Peyer's patch (tissue), 4 donors: ENCODE results near the gene DIS3L2.

Experiments used
- CTCF ChIP-seq, 6 experiments: fragments of 450-650 bp in 4 of 6; fragments of 200-600 bp in 2 of 6; sonication (generic) in 1 of 6; IDR thresholded peaks; one replicate each; pipeline ENCODE4 v1.5.1; 2017 to 2019; ENCODE audit warnings: antibody characterized with exemption in 6 of 6, mild to moderate bottlenecking in 3 of 6, moderate library complexity in 1 of 6
- POLR2A ChIP-seq, 2 donors: fragments of 450-650 bp; IDR thresholded peaks; one replicate each; pipeline ENCODE4 v1.5.1; 2017; ENCODE audit warnings: antibody characterized with exemption in 2 of 2, mild to moderate bottlenecking in 2 of 2, moderate library complexity in 2 of 2

DNA sequence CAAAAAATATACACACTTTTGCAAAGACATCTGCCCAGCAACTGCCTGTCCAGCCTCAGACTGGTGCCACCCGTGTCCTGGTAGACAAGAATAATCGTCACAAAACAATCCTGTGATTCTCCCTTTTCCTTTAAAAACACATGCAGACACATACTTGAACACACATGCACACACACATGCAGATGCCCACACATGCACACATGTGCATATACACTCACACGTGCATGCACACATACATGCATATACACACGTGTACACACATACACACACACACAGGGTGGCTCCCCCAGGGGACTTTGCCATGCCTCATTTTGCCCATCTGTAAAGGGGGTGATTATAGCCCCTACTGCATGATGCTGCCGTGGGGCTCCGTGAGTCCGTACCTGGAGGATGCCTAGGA, 392.1 kb downstream of the DIS3L2 start:
- TF ChIP-seq CTCF (IDR thresholded peaks at IDR 0.05) (no peak), POLR2A (IDR thresholded peaks at IDR 0.05) (no peak)
